ENCODE data around the gene AGPS.
"Not testable (repeated sequence)": the region's sequence is repeated elsewhere in the genome, so short reads cannot be mapped to it uniquely, and the experiment has no call there.

AGPS gene

GRCh38 chr2:177533253-177533652 is 140.7 kb downstream of the AGPS start:
- no peak for DNase-seq

GRCh38 chr2:177535000-177535399 is 142.4 kb downstream of the AGPS start:
- no peak for DNase-seq

GRCh38 chr2:177535958-177536504 is 143.5 kb downstream of the AGPS start:
- DNase-seq = no peak

- DNase-seq = no peak
Observed at GRCh38 chr2:177537213-177537612, 144.6 kb downstream of the AGPS start.

GRCh38 chr2:177537636-177538035 is 145.1 kb downstream of the AGPS start:
- DNase-seq = no peak

GRCh38 chr2:177538323-177538722 is 145.8 kb downstream of the AGPS start:
- no peak for DNase-seq

- DNase-seq = no peak
Observed at GRCh38 chr2:177540283-177540682, 147.7 kb downstream of the AGPS start.

- DNase-seq = peak; percentile 85
Observed at GRCh38 chr2:177541258-177541991, 148.9 kb downstream of the AGPS start.

- DNase-seq = peak; percentile 61
Observed at GRCh38 chr2:177542396-177542795, 149.8 kb downstream of the AGPS start.

GRCh38 chr2:177543007-177543760 is 150.6 kb downstream of the AGPS start:
- DNase-seq = peak; percentile 52

- DNase-seq = no peak
Observed at GRCh38 chr2:177545143-177545542, 152.6 kb downstream of the AGPS start.

- DNase-seq = peak; percentile 97
Observed at GRCh38 chr2:177545981-177546585, 153.5 kb downstream of the AGPS start.

- no peak for DNase-seq
Observed at GRCh38 chr2:177547122-177547521, 154.5 kb downstream of the AGPS start.

- DNase-seq = no peak
Observed at GRCh38 chr2:177547772-177548171, 155.2 kb downstream of the AGPS start.

GRCh38 chr2:177548636-177549035 is 156.1 kb downstream of the AGPS start:
- DNase-seq = no peak

GRCh38 chr2:177549171-177549570 is 156.6 kb downstream of the AGPS start:
- DNase-seq = no peak

- DNase-seq = no peak
Observed at GRCh38 chr2:177550264-177551200, 158.0 kb downstream of the AGPS start.

- DNase-seq = not testable (repeated sequence)
Observed at GRCh38 chr2:177551360-177551759, 158.8 kb downstream of the AGPS start.

GRCh38 chr2:177551989-177552421 is 159.4 kb downstream of the AGPS start:
- DNase-seq = peak; percentile 45

GRCh38 chr2:177552422-177553175 is 160.0 kb downstream of the AGPS start:
- DNase-seq = peak; percentile 97

- DNase-seq = peak; percentile 79
Observed at GRCh38 chr2:177553176-177553884, 160.8 kb downstream of the AGPS start.
